Measurements from ENCODE around the gene SIMC1. TPM values are rescaled to one million over a fixed set of nuclear protein-coding genes. Genes with fewer than 3 reads are reported as not detected.
"Not testable (repeated sequence)": the region's sequence is repeated elsewhere in the genome, so short reads cannot be mapped to it uniquely, and the experiment has no call there.

Gene SIMC1
- polyA plus RNA-seq, 2 of the 4 experiments (the other 2 are of a cell fraction) = 9.2 to 9.5 TPM

GRCh38 chr5:176190886-176191755 is 47.1 kb upstream of the SIMC1 start:
- no peak for FAIRE-seq

GRCh38 chr5:176192094-176192721 is 46.0 kb upstream of the SIMC1 start:
- Histone ChIP-seq H3K4me1 (no peaks in the 10 kb centered on the region), H3K4me3 (no peak overlapping the region), H3K4me2 (no peak overlapping the region), H3K27ac (no peak overlapping the region), H3K9me3 (no peaks in the 10 kb centered on the region)
- peak in 1 of 2 experiments; percentile 9; a peak in 1 of 6 replicates for ATAC-seq
- DNase-seq (ENCODE audit: low read depth in 1 of 2, low spot score in 1 of 2) = no peak
- POLR2A ChIA-PET = no interaction called here
- no peak for TF ChIP-seq ZC3H11A (IDR thresholded peaks at IDR 0.05)
- no peak for TF ChIP-seq POLR2A (IDR thresholded peaks at IDR 0.05; ENCODE audit: low read length)
- no peak for TF ChIP-seq CHD4 (IDR thresholded peaks at IDR 0.05; ENCODE audit: borderline replicate concordance)
- no peak for TF ChIP-seq SREBF2 (IDR thresholded peaks at IDR 0.05)
- no peak for TF ChIP-seq FOSB (CRISPR knock-in tag; IDR thresholded peaks at IDR 0.05)
- no peak for TF ChIP-seq MYC (IDR thresholded peaks at IDR 0.05; ENCODE audit: borderline replicate concordance, low read length)
- no peak for TF ChIP-seq NR3C1 (IDR thresholded peaks at IDR 0.05)
- no peak for TF ChIP-seq GATA3 (IDR thresholded peaks at IDR 0.05; ENCODE audit: borderline replicate concordance)
- TF ChIP-seq HMGXB4 (CRISPR knock-in tag; IDR thresholded peaks at IDR 0.05; ENCODE audit: borderline replicate concordance) = no peak
- no peak for TF ChIP-seq MAFK (IDR thresholded peaks at IDR 0.05; ENCODE audit: partially characterized antibody)
- TF ChIP-seq POLR2AphosphoS2 (conservative IDR thresholded peaks at IDR 0.05; ENCODE audit: low read length) = no peak
- TF ChIP-seq E2F6 (IDR thresholded peaks at IDR 0.05; ENCODE audit: borderline replicate concordance, low read depth) = no peak
- no peak for TF ChIP-seq CHD2 (IDR thresholded peaks at IDR 0.05; ENCODE audit: low read length, partially characterized antibody)
- TF ChIP-seq HOXA7 (CRISPR knock-in tag; IDR thresholded peaks at IDR 0.05) = no peak
- no peak for TF ChIP-seq ZSCAN20 (CRISPR knock-in tag; IDR thresholded peaks at IDR 0.05)
- CTCF ChIA-PET = no interaction called here
- WGBS (ENCODE audit: missing lambda C conversion rate) = 37% methylated on average over 10 of the region's 13 CpGs
- FAIRE-seq = no peak

More at GRCh38 chr5:176190886-176191755, 47.1 kb upstream of the SIMC1 start:
- Histone ChIP-seq H3K9me3 (no peaks in the 10 kb centered on the region), H3K27ac (no peak overlapping the region), H3K4me3 (no peak overlapping the region), H3K4me2 (no peak overlapping the region), H3K4me1 (no peaks in the 10 kb centered on the region)
- 65% methylated on average over 15 of the region's 28 CpGs for WGBS (ENCODE audit: missing lambda C conversion rate)
- ChIA-PET POLR2A (no interaction called here), CTCF (no interaction called here)
- DNase-seq (ENCODE audit: low read depth in 1 of 2, low spot score in 1 of 2) (no peak), ATAC-seq (no peak)
- no peak for TF ChIP-seq ZC3H11A (IDR thresholded peaks at IDR 0.05)
- no peak for TF ChIP-seq CHD2 (IDR thresholded peaks at IDR 0.05; ENCODE audit: low read length, partially characterized antibody)
- no peak for TF ChIP-seq HMGXB4 (CRISPR knock-in tag; IDR thresholded peaks at IDR 0.05; ENCODE audit: borderline replicate concordance)
- no peak for TF ChIP-seq CHD4 (IDR thresholded peaks at IDR 0.05; ENCODE audit: borderline replicate concordance)
- no peak for TF ChIP-seq POLR2A (IDR thresholded peaks at IDR 0.05; ENCODE audit: low read length)
- TF ChIP-seq HOXB13 (CRISPR knock-in tag; IDR thresholded peaks at IDR 0.05; ENCODE audit: low read depth) = no peak
- TF ChIP-seq FOSB (CRISPR knock-in tag; IDR thresholded peaks at IDR 0.05) = no peak
- TF ChIP-seq KDM5A (IDR thresholded peaks at IDR 0.05) = no peak
- no peak for TF ChIP-seq ZFP36 (IDR thresholded peaks at IDR 0.05; ENCODE audit: borderline replicate concordance, partially characterized antibody)
- TF ChIP-seq ELK1 (IDR thresholded peaks at IDR 0.05; ENCODE audit: low read depth, low read length) = no peak
- TF ChIP-seq SMC3 (IDR thresholded peaks at IDR 0.05) = no peak
- TF ChIP-seq FOXS1 (CRISPR knock-in tag; IDR thresholded peaks at IDR 0.05) = no peak
- TF ChIP-seq JUNB (IDR thresholded peaks at IDR 0.05) = no peak
- TF ChIP-seq EHF (CRISPR knock-in tag; IDR thresholded peaks at IDR 0.05) = no peak
- TF ChIP-seq NFE2L2 (conservative IDR thresholded peaks at IDR 0.05; ENCODE audit: low read length) = no peak
- no peak for TF ChIP-seq FOSL2 (IDR thresholded peaks at IDR 0.05)
- TF ChIP-seq FOSL2 (CRISPR knock-in tag; IDR thresholded peaks at IDR 0.05) = no peak
- TF ChIP-seq MAX (IDR thresholded peaks at IDR 0.05) = no peak

- DNase-seq (ENCODE audit: low read depth in 1 of 2, low spot score in 1 of 2); H3K4me3 ChIP-seq; CTCF ChIA-PET; POLR2A ChIA-PET; H3K27ac ChIP-seq; H3K9me3 ChIP-seq; ATAC-seq; H3K4me1 ChIP-seq; H3K4me2 ChIP-seq; FAIRE-seq: not testable (repeated sequence)
- WGBS (ENCODE audit: missing lambda C conversion rate) = 48% methylated on average over 2 of the region's 5 CpGs
These were observed 45.5 kb upstream of the SIMC1 start for GRCh38 chr5:176192722-176193117.
